ENCODE measurements around the gene INCA1.

INCA1 gene

DNA sequence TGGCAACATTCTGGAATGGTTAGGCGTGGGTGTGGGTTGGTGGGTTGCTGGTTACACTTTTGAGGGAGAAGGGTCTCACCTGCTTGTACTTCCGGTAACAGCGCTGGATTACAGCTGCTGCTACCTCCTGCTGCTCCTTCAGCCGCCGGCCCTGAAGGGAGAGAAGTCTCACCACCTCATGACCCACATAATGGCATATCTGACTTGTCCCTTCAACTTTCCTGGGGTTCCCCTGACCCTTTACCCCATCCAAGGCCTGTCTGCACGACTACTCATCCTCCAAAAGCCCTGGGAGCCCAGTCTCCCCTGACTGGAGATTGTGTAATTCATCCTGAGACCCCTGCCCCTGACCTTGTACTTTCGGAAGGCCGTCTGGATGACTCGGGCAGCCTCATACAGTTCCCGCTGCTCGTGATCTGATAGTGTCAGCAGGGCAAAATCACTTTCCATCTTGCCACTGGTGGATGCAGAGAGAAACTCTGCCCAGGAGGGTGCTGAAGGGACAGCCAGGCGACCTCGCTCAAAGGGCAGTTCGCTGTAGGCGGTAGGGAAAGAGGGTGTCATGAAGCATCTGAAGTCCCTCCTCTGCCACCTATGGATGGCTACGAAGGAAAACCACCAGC, 27.7 kb downstream of the INCA1 start:
- DNase-seq, result no peak

DNA sequence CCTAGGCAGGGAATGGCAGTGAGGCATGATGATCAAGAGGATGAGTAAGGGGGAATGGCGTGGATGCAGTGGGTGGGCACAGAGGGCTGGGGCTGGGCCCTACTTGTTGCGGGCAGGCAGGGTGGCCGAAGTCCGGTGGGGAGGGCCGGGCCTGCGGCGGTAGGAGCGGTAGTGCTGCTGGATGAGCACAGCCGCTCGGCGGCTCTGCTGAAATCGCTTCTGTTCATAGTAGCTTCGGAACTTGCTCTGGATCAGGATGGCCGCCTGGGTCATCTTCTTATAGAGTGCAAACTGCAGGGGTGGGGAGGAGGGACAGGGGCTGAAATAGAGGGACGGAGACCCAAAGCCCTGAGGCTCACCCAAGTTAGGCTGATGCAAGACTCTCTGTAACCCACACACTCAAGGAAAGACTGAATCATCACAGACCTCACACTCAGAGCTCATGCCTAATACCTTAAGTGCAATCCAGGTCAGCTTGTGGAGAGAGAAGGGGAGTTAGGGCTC, 28.2 kb downstream of the INCA1 start:
- DNase-seq, result no peak

DNA sequence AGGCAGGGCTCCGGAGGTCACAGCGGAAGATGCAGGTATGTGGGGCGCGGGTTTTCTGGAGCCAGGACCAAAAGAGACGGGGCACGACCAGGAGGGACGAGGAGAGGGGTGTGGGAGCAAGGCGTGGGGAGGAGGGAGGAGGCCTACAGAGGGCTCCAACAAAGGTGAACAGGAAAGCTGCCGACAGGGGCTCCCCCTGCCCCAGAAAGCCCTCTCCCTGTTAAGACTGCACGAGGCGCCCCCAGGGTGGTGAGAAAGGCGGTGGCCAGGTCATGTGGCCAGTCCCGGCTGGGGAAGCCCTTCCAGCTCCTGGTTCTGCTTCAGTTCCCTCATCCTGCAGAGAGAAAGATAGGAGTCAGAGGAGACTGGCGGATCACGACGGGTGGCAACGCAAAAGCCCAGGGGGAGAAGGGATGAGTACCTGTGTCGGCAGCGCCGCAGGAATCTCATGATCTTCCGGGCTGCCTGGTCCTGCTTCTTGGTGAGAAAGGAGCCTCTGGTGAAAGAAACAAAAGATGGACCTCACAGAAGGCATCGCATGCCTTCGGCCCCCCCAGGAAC, 28.8 kb downstream of the INCA1 start:
- no peak for DNase-seq

DNA sequence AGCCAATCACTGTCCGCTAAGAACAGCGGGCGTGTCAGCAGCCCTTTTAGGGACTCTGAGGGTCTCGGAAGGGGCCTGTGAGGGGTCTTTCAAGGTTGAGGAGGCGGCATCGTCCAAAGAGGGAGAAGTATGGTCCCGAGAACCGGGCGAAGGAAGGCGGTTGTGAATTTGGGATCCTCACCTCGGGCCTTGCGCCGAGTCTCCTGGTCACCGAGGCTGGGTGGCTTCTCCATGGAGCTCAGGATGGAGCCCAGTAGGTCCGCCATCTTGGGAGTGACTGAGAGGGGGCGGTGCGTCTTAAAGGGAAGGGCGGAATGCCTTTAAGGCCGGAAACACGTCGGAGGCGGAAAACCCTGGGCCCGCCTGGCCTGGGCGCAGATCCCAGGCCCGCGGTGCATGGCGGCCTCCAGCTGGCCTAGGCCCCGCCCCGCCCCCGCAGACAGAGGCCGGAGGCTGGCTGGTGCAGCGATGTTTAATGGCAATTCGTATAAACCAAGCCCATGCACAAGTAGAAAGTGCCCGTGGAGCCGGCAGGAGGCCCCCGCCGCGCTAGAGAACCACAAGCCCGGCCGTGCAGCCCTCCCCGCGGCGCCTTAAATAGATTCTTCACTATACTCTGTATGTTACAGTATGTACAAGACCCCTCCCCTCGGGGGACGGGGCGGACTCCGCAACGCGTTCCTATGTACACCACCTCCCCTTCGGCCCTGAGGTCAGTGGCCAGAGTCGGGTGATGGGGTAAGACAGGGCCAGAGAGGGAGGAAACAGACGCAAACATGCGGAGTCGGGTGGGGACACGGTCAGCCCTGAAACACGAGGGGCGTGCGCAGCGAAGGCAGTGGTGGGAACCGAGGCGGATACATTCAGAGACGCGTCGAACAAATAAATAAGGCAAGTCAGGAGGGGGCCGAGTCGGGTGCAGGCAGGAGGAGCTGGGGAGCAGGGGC, 29.5 kb downstream of the INCA1 start, which contains the start of gene SPAG7:
SPAG7 (minus strand) TSS at position 279 of the 947 bp plus-strand sequence; CDS start at position 266, 13 bp downstream.
- peak; percentile 65 for DNase-seq

DNA sequence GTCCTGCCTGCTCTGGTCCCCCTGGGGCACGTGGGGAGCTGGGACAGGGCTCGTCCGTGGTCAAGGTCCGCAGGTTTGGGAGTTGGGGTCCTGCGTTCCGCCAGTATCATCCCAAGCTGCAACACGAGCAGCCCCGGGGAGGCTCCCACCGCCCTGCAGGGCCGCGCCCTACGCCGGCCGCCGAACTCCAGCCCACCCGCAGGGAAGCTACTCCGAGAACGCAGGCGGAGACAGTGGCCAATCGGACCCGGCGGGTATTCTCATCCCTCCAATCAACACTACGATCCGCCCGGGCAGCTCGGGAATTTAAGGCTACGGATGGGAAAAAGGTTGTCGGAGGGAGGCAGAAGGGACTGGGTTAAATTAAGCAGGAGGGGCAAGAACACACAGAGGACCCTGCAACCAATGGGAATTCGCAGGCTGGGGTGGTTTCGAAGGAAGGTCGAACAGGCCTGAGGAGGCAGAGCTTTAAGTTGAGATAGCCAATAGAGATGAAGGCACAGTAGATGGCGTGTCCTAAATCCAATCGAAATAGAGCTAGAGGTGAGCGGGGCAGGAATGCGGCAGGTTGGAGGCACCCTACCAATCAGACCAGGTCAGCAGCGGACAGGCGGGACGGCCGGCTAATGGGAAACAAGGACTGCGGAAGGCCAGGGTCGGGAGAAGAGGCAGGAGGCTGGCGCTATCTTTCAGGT, 30.3 kb downstream of the INCA1 start:
- DNase-seq, result peak; percentile 95

DNA sequence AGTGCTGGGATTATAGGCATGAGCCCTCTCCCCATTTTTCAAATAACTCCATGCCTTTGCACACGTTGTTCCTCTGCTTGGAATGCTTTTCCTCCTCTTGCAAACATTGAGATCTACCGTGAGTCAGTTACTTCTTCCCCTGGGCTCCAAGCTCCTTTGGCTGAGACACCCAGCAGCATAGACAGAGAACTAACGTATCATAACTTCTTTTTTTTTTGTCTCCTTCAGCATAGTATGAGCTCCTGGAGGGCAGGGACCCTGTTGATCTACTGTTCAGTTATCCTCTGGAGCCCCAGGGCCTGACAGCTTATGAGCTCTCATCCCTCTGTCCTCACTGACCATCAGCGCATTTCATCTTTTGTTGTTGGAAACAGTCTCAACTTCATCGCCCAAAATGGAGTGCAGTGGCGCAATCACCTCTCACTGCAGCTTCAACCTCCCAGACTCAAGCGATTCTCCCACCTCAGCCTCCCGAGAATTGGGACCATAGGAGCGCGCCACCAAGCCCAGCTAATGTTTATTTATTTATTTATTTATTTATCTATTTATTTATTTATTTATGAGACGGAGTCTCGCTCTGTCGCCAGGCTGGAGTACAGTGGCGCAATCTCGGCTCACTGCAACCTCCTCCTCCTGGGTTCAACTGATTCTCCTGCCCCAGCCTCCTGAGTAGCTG, 31.9 kb downstream of the INCA1 start:
- DNase-seq, result no peak

DNA sequence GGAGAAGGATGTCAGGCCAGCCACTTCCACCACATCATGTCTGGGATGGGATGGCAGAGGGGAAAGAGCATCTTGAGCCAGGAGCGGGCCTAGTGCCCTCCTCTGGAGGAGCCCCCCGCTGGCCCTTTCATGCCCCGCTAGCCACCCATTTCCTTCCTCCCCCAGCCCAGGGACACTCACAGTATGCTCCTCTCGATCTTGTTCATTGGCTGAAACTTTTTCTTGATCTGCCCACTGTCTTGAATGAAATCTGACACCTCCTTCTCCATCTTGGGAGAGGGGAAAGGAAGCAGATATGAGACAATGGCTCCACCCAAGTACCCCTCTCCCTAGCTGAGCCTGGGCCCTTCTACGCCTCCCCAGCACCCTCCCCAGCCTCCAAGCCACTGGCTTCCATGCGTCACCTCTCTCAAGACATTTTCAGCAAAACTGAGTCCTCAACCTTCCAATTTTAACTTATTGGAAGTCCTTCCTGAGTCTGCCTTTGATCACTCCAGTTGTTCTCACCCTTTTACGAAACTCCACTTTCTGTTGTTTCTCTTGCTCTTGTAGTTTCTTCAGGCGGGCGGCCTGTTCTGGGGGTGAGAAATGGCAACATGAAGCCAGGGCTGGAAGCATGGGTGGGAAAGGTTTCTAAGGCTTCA, 36.9 kb downstream of the INCA1 start:
- no peak for DNase-seq

DNA sequence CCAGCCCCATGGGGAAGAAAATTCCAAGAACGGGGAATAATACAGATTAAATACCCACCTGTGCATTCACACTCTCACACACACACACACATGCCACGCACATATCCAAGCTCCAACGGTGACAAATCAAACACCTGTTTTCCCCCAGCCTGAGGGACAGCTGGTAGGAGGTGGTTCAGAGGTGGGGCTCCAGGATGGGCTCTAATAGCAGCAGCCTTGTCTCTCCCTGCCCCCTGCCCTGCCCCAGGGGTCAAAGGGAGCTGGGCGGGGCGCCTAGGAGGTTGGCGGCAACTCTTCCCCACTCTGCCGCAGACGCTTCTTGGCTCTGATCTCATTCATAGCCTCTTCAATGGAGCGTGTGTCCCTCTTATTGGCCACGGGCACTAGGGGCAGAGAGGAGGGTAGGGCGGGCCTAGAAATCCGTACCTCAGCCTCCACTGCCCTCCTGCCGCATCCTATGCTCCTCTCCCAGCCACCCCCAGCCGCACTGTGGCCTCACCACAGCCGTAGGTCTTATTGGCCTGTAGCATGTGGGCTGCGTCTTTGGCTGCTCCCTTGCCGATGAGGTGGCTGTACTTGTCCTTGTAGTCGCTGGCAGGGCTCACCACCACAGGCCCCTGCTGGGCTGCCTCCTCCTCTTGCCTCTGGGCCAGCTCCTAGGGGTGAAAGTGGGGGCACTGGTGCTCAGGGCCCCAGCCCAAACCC, 37.9 kb downstream of the INCA1 start:
- DNase-seq, result no peak

DNA sequence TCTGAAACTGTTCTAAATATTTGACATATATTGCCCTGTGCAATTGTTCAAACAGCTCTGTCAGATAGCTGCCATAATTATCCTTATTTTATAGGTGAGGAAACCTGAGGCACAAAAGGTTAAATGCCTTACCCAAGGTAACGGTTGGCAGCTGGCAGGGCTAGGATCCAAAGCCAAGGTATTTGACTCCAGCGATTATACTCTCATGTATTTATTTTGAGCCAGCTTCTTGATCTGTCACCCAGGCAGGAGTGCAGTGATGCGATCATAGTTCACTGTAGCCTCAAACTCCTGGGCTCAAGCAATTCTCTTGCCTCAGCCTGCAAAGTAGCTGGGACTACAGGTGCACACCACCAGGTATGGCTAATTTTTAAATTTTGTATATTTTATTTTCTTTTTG, 39.2 kb downstream of the INCA1 start:
- DNase-seq, result no peak

DNA sequence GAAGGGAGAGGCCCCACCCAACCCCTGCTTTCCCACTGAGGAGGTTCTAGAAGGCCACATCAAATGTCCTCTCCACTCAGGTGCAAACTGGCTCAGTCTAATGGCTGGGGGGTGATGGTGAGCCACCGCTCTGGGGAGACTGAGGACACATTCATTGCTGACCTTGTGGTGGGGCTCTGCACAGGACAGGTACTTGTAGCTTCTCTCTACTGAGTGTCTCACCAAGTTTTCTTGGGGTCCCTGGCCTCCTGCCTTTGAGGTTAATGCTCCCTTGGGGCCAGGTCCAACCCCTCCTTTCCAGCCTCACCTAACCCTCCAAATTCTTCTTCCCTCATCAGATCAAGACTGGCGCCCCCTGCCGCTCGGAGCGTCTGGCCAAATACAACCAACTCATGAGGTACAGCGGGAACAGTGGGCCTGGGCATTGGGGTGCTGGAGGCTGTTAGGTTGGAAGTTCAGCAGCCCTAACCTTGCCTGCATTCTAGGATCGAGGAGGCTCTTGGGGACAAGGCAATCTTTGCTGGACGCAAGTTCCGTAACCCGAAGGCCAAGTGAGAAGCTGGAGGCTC, 40.7 kb downstream of the INCA1 start:
- DNase-seq, result no peak

DNA sequence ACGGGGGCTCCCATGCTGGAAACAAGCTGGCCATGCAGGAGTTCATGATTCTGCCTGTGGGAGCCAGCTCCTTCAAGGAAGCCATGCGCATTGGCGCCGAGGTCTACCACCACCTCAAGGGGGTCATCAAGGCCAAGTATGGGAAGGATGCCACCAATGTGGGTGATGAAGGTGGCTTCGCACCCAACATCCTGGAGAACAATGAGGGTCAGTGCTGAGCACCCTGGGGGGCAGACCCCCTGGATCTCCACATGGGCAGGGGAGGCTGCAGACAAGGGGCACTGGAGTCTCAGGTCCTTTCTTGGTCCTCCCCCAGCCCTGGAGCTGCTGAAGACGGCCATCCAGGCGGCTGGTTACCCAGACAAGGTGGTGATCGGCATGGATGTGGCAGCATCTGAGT, 42.2 kb downstream of the INCA1 start:
- DNase-seq, result no peak

DNA sequence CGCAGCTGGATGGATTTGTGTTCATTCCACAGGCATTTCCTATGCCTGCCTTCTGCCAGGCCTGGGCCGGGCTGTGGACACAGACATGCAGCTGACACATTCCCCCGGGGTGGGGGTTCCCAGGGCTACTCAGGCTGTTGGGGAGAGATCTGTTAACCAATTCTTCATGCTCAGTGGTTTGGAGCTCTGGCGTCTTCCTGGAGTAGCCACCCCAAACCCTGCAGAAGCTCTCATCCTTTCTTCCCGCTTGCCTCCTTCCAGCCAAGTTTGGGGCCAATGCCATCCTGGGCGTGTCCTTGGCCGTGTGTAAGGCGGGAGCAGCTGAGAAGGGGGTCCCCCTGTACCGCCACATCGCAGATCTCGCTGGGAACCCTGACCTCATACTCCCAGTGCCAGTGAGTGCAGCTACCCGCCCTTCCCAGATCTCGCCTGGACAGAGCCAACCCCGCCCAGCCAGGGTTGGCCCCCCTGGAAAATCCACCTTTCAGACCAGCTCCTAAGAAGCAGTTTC, 43.8 kb downstream of the INCA1 start:
- DNase-seq, result no peak

DNA sequence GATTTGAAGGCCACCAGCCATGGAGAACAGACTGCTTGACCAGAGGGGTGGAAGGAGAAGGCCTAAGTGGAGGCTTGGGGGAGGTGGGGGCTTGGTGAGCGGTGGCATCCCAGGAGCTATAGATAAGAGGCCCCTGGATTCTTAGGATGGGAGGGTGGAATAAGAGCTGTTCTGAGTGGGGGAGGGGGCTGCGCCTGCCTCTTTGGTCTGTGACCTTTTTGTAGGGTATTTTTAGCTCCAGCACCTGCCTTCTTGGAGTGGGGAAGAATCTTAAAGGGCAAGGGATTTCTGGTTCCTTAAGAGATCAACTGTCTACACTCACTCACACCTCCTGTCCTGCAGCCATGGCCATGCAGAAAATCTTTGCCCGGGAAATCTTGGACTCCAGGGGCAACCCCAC, 45.8 kb downstream of the INCA1 start:
- no peak for DNase-seq

DNA sequence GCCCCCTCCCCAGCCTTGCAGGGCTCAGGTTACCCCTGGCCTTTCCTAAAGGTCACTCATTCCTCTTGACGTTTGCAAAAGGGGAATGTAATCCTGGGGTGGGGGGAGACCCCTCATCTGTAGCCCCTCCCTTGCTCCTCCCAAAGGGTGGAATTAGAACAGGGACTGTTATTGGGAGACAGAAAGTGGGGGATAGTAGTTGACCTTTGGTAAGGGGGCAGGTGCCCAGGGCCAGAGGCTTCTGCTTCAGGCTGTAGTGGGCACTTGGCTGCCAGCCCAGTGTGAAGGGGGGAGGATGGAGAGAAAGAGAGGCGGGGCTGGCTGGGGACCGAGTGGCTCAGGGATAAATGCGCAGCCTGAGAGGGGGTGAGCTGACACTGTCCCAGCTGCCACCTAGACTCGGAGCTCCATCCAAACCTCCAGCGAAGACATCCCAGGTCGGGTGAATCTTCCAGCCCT, 46.5 kb downstream of the INCA1 start, which contains the start of gene ENO3:
ENO3 (plus strand) TSS at position 374 of the 459 bp plus-strand sequence. CDS start 711 bp downstream, outside the sequence.
- no peak for DNase-seq

DNA sequence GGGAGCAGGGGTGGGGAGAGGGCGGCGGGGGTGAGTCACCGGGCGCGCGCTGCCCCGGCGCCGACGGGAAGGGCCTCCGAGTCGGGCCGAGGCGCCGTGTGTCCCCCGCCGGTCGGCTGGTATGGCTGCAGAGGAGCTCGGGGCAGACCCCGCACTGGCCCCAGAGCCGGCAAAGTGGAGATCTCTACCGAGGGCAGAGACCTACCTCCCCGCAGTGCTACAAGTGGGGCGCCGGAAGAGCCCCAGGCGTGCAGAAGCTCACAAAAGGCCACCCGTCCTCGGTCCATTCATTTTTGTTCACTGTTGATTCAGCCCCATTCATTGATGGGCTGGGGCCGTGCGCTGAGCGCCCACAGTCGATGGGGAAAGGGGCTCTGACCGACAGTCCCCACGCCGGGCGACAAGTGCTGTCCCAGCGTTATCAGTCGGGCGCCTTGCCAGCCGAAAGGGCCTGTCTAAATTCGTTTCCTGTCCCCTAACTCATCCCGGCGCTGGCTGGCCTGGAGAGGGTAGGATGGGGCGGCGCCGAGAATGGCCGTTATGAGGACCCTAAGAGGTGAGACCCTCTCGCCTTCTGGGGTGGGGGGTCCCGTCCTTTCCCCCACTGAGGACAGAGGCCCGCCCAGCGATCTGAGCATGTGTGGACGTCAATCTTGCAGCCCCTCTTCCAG, 47.1 kb downstream of the INCA1 start:
- DNase-seq, result no peak

DNA sequence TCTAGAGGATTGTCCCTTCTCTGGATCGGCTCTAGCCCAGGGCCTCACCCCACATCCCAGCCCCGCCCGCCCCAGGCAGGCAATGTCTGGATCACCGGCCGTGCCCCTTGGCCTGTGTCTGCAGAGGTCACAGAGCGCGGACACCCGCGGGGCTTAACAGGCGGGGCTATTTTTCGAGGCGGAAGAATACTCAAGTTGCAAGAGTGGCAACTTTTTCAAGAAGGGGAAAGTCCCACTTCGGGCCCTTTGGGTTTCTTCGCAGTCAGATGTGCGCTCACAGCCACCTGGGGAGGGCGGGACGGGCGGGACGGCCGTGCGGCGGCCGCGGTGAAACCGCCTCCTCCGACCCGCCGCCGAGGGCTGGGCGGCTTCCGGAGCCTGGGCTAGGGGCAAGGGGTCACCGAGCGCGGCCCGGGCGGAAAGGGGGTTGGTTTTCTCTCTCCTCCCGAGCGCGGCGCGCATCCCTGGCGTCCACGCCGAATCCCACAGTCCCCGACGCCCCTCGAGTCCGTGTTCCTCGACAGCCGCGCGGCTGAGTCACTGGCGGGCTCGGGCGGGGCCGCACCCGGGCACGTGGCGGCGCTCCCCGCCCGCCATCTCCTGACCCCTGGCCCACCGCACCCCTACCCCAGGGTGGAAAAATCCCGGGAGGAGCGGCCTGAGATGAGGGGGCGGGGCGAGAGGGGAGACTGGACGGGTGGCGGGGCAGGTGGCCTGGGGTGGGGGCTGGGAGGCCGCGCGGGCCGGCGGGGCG, 47.8 kb downstream of the INCA1 start:
- DNase-seq, result no peak

DNA sequence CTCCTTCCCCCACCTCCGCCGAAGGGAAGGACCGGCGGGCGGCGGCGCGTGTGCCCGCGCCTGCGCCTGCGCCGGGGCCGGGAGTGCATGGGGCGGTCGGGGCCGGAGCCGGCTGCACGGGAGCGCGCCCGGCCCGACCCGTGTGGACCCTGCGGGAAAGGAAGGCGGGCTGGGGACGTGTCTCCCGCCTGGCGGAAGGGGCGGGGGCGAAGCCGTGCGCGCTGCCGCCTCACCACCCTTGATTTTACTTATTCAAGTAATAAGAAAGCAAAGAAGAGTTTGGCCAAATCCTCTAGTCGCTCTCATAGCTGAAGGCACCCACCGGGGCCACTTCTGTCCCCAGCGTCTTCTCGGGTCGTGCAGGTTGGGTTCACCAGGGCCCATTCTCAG, 48.4 kb downstream of the INCA1 start:
- no peak for DNase-seq

DNA sequence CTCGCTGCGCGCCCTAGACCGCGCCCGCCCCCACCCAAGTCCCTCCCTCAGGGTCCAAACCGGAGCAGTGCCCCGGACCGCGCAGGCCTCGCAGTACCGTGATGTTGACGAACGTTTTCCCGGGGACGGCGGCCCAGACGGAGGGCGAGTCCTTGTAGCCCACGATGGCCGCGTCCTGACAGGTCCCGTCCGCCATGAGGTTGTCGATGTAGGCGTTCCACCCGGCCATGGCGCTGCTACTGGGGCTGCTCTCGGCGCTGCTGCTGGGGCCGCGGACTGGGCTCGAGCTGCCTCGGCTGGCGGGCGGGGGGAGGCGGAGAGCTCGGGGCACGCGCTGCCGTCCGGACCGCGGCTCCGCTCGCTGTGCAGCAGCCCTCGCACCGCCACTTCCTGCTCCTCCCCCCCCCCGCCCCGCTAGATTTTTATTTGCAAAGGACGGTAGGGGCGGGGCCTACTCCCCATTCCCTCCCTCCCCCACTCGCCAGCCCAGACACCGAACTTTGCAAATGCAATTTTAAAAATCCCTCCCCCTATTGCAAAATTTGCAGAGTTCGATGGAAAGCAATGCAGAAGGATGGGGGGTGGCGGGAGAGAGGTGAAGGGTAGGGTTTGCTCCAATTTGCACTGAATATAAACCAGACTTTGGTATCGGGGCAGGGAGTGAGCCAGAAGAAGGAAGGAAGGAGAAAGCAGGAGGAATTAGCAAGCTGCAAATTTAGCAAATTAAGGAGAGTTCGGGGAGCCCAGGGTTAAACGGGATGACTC, 49.0 kb downstream of the INCA1 start, which contains the start of gene PFN1:
PFN1 (minus strand) TSS at position 365 of the 765 bp plus-strand sequence; CDS start at position 229, 136 bp downstream.
- peak; percentile 13 for DNase-seq

All from NCI-H187 treated with DMSO at 0.1 percent for 48 hours (cell line).